HUES48 (cell line): ENCODE data around the gene PADI3.

Experiments
- H3K27ac ChIP-seq: one replicate; pipeline ENCODE4 v1.7.0; 2013; ENCODE audit warnings: low read depth, low read length, inconsistent platforms
- H3K27me3 ChIP-seq: 2 replicates; pipeline ENCODE4 v1.6.1; 2013; ENCODE audit warnings: mild to moderate bottlenecking, low read length; ENCODE audit not compliant: control insufficient read depth, insufficient read depth
- H3K36me3 ChIP-seq: 2 replicates; pipeline ENCODE4 v1.6.1; 2013; ENCODE audit warnings: low read length; ENCODE audit not compliant: control insufficient read depth, insufficient read depth
- H3K4me1 ChIP-seq: 2 replicates; pipeline ENCODE4 v1.6.1; 2013; ENCODE audit warnings: mild to moderate bottlenecking, low read length; ENCODE audit not compliant: control insufficient read depth, insufficient read depth
- H3K4me3 ChIP-seq: 2 replicates; pipeline ENCODE4 v1.5.1; 2013; ENCODE audit warnings: mild to moderate bottlenecking, low read depth, low read length
- H3K9ac ChIP-seq: 2 replicates; pipeline ENCODE4 v1.6.1; 2013; ENCODE audit warnings: mild to moderate bottlenecking, low read depth, low read length, moderate library complexity
- H3K9me3 ChIP-seq: 2 replicates; pipeline ENCODE4 v1.6.1; 2013; ENCODE audit warnings: low read length; ENCODE audit not compliant: control insufficient read depth, insufficient read depth

The PADI3 gene

DNA sequence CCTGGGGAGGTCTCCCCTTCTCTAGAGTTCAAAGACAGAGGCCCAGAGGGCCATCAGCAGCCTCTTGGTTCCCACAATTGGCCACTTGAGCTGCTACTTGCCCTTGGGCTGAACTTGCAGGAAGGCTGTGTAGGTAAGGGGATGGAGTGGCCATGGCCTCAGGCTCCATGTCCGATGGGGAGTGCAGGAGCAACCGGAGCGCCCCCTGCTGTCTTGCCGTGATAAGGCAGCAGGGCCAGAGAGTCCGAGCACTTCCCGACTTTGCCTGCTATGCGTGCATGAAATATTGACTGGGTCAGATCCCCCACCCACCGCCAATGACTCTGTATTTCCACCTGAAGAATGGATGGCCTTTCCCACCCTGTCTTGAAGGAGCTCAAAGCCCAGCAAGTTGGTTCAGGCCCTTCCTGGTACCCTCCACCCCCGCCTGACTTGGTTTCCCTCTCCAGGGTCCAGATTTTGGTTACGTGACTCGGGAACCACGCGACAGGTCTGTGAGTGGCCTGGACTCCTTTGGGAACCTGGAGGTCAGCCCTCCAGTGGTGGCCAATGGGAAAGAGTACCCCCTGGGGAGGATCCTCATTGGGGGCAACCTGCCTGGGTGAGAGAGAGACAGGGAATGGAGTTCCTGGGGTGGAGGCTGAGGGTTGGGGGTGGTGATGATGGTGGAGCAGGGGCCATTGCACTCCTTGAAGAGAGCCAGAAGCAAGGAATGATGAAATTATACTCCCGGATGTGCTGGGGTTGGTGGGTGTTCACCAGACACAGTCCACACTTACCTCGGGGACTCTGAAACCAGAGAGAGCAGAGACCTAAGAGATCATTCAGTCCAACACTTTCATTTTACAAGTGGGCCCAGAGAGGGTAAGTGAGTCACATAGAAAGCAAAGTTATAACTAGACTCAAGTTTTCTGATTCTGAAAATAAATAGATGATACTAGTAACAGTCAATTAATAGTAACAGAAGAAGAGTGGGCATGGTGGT lies 25.6 kb downstream of the PADI3 start:
- H3K36me3 ChIP-seq, result no peaks in the 10 kb centered on the region
- H3K9me3 ChIP-seq, result no peaks in the 10 kb centered on the region
- no peaks in the 10 kb centered on the region for H3K27me3 ChIP-seq
- no peak overlapping the region for H3K9ac ChIP-seq
- H3K4me1 ChIP-seq, result no peaks in the 10 kb centered on the region
- no peak overlapping the region for H3K27ac ChIP-seq
- H3K4me3 ChIP-seq, result no peak overlapping the region

- Histone ChIP-seq H3K27ac (no peak overlapping the region), H3K9me3 (no peaks in the 10 kb centered on the region), H3K27me3 (no peaks in the 10 kb centered on the region), H3K4me1 (no peaks in the 10 kb centered on the region), H3K9ac (no peak overlapping the region), H3K36me3 (no peaks in the 10 kb centered on the region), H3K4me3 (no peak overlapping the region)
Observed at GRCh38 chr1:17276568-17276967, 27.7 kb downstream of the PADI3 start.

DNA sequence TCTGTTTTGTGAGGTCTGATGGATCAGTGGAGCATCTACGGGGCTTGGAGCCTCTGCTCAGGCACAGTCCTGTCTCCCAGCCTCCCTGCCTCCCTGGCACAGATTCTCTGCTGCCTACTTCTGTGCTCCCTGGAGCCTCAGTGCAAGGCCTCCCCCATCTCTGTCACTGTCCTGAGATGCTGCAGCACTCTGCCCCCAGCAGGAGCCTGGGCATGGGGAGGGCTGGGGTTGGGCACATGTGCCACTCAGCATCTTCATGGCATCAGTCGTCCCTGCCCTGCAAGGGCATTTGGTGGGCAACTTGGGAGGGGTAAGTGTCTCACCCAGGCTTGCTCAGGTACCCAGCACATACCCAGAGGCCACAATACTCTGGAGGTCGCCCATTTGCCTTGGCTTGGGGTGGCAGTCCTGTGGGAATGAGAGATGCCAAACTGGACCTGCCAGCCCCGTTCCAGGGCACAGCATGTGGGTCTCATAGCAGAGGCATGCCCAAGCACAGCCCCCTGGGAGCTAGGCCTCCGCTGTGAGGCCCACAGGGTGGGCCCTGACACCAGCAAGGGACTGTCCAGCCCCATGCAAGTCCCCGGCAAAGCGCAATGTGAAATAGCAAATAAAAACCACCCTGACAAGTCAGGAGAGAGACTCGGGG lies 28.7 kb downstream of the PADI3 start:
- Histone ChIP-seq H3K27me3 (no peaks in the 10 kb centered on the region), H3K4me1 (no peaks in the 10 kb centered on the region), H3K9me3 (no peaks in the 10 kb centered on the region), H3K9ac (no peak overlapping the region), H3K36me3 (no peaks in the 10 kb centered on the region), H3K27ac (no peak overlapping the region), H3K4me3 (no peak overlapping the region)

GRCh38 chr1:17278996-17279830 lies 30.3 kb downstream of the PADI3 start:
- Histone ChIP-seq H3K27ac (no peak overlapping the region), H3K9ac (no peak overlapping the region), H3K36me3 (no peaks in the 10 kb centered on the region), H3K27me3 (no peaks in the 10 kb centered on the region), H3K4me3 (no peak overlapping the region), H3K4me1 (no peaks in the 10 kb centered on the region), H3K9me3 (no peaks in the 10 kb centered on the region)

DNA sequence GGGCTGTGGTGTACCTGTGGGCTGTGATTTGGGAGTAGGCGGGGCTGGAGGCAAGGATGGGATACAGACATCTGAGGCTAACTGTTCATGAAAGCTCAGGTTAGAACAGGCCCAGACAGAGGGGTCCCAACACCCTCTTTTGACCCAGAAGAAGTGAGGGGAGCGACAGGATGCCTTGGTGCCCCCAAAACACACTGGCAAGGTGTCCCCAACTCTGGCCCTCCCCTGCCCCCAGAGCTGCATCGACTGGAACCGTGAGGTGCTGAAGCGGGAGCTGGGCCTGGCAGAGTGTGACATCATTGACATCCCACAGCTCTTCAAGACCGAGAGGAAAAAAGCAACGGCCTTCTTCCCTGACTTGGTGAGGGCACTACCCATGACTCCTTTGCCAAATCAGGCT lies 31.5 kb downstream of the PADI3 start:
- Histone ChIP-seq H3K9me3 (no peaks in the 10 kb centered on the region), H3K4me1 (no peaks in the 10 kb centered on the region), H3K27ac (no peak overlapping the region), H3K27me3 (no peaks in the 10 kb centered on the region), H3K36me3 (no peaks in the 10 kb centered on the region), H3K4me3 (no peak overlapping the region), H3K9ac (no peak overlapping the region)

DNA sequence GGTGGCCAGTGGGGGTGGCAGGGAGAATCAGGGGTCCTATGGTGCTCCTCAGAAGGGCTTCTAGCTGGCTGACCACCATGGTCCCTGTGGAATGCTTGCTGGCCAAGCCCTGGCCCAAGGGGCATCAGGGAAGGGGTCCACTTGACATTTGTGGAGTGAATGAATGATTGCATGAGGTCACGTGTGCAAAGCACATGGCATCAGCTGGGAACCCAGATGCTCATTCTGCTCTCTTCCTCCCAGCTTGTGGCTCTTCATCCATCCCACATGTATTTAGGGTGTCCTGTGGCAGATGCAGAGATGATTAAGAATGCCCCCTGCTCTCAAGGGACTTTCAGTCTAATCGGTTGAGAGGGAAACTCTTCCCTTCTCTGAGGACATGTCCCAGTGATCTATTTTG lies 32.0 kb downstream of the PADI3 start:
- no peaks in the 10 kb centered on the region for H3K27me3 ChIP-seq
- no peak overlapping the region for H3K4me3 ChIP-seq
- H3K9me3 ChIP-seq, result no peaks in the 10 kb centered on the region
- no peaks in the 10 kb centered on the region for H3K4me1 ChIP-seq
- H3K36me3 ChIP-seq, result no peaks in the 10 kb centered on the region
- H3K9ac ChIP-seq, result no peak overlapping the region
- H3K27ac ChIP-seq, result no peak overlapping the region

DNA sequence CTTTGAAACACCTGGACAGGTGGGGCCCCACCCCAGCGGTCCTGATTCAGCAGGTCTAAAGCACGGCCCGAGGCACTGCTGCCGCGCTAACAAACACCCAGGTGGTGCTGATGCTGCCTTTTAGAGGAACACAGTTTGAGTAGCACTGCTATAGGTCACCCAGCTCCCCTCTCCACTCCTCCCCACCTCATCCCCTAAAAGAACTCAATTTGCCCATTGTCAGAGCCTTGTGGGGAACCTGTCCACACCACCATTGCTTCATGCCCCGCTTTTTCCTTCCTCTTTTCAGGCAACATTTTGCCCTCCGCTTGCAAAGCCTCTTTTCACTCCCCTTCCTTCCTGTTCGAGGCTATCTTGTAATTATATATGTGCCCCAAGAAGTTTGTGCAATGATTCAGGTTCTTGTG lies 32.9 kb downstream of the PADI3 start:
- no peak overlapping the region for H3K9ac ChIP-seq
- H3K27ac ChIP-seq, result no peak overlapping the region
- no peaks in the 10 kb centered on the region for H3K27me3 ChIP-seq
- no peaks in the 10 kb centered on the region for H3K9me3 ChIP-seq
- no peaks in the 10 kb centered on the region for H3K36me3 ChIP-seq
- no peaks in the 10 kb centered on the region for H3K4me1 ChIP-seq
- H3K4me3 ChIP-seq, result no peak overlapping the region

- H3K36me3 ChIP-seq, result no peaks in the 10 kb centered on the region
Observed at GRCh38 chr1:17282836-17283235, 33.9 kb downstream of the PADI3 start.

DNA sequence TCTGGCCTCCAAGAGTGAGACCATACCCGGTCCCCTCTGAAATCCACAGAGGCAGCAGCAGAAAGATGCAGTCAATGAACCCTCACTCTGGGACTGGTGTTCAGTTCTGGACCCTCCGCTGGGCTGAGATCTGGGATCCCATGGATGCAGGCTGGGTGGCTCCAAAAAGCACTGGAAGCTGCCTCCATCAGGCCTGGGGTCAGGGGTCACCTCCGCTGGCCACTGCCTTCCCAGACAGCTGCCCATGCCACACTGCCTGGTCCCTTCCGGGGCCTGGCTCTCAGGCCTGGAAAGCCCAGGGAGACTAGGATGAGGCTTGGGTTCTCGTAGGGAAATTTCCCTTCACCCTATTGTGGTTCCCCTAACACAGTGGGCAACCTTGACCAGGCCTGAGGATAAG lies 37.7 kb downstream of the PADI3 start:
- H3K36me3 ChIP-seq, result no peaks in the 10 kb centered on the region

More at GRCh38 chr1:17282836-17283235, 33.9 kb downstream of the PADI3 start:
- no peaks in the 10 kb centered on the region for H3K9me3 ChIP-seq
- no peak overlapping the region for H3K27ac ChIP-seq
- no peaks in the 10 kb centered on the region for H3K27me3 ChIP-seq
- no peak overlapping the region for H3K9ac ChIP-seq
- H3K4me3 ChIP-seq, result no peak overlapping the region
- no peaks in the 10 kb centered on the region for H3K4me1 ChIP-seq

GRCh38 chr1:17287130-17287776 lies 38.4 kb downstream of the PADI3 start:
- H3K9me3 ChIP-seq, result no peaks in the 10 kb centered on the region
- H3K4me1 ChIP-seq, result no peaks in the 10 kb centered on the region
- H3K27me3 ChIP-seq, result no peaks in the 10 kb centered on the region
- no peak overlapping the region for H3K27ac ChIP-seq
- no peak overlapping the region for H3K4me3 ChIP-seq
- H3K36me3 ChIP-seq, result no peaks in the 10 kb centered on the region
- H3K9ac ChIP-seq, result no peak overlapping the region

More for the DNA sequence above, 37.7 kb downstream of the PADI3 start:
- no peaks in the 10 kb centered on the region for H3K9me3 ChIP-seq
- H3K27me3 ChIP-seq, result no peaks in the 10 kb centered on the region
- no peaks in the 10 kb centered on the region for H3K4me1 ChIP-seq
- no peak overlapping the region for H3K4me3 ChIP-seq
- no peak overlapping the region for H3K27ac ChIP-seq
- no peak overlapping the region for H3K9ac ChIP-seq
